Transverse colon (tissue), 3 donors: ENCODE measurements around the gene RB1.

Experiments used
- CTCF ChIP-seq, 5 experiments: fragments of 200-600 bp in 3 of 5; fragments of 450-650 bp in 2 of 5; sonication (generic) in 3 of 5; IDR thresholded peaks; 1 replicate in 2 of 5; 2 replicates in 3 of 5; pipeline ENCODE4 v1.5.1; 2016 to 2017; ENCODE audit warnings: antibody characterized with exemption in 5 of 5, inconsistent platforms in 3 of 5, mild to moderate bottlenecking in 2 of 5, moderate library complexity in 1 of 5
- EP300 ChIP-seq: sonication (generic); formaldehyde crosslinking; IDR thresholded peaks from one replicate; pipeline ENCODE4 v1.6.1; 2017; ENCODE audit warnings: antibody characterized with exemption, low read depth
- POLR2A ChIP-seq: fragments of 450-650 bp; IDR thresholded peaks from one replicate; pipeline ENCODE4 v1.6.1; 2016; ENCODE audit warnings: antibody characterized with exemption, mild to moderate bottlenecking, moderate library complexity

GRCh38 chr13:48275507-48275906, 28.0 kb upstream of the RB1 start:
- TF ChIP-seq EP300 (no peak), CTCF (IDR thresholded peaks at IDR 0.05) (no peak), POLR2A (no peak)
